ENCODE measurements around the gene C1QTNF12.

Gene C1QTNF12, protein sequence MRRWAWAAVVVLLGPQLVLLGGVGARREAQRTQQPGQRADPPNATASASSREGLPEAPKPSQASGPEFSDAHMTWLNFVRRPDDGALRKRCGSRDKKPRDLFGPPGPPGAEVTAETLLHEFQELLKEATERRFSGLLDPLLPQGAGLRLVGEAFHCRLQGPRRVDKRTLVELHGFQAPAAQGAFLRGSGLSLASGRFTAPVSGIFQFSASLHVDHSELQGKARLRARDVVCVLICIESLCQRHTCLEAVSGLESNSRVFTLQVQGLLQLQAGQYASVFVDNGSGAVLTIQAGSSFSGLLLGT

DNA sequence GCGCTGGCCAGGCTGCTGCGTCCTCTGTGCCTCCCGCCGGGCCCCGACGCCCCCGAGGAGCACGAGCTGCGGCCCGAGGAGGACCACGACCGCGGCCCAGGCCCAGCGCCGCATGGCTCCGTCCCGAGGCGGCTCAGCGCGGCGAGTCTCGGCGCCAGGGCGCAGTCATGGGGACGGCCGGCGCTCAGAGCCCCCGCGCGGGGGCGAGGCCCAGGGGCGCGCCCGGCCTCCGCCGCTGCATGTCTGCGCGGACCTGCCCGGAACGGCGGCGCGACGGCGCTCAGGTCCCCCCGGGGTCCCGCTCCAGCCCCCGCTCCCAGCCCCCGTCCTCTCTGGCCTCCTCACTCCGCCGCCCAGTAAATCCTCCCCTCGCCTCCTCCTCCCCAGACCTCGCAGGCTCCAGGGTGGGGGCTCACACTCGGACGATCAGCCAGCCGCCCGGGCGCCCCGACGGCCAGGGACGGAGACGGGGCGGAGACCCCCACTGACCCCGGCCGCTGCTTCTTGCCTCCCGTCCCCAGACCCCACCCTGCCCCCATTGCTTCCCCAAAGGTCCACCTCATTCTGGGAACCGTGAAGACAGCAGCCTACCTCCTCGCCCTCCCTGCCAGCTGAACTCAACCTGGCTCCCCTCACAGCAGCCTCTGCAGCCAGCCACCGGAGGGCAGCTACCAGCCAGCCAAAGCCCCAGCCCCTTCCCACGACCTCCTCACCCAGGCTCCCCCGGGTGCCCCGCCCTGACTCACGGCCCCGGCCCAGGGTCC lies at the start of gene C1QTNF12:
Gene C1QTNF12, minus strand, starts transcription at position 146 of the 764 bp plus-strand sequence. Its CDS starts 32 bp downstream, at position 114.
- TF ChIP-seq, protein P1, sequence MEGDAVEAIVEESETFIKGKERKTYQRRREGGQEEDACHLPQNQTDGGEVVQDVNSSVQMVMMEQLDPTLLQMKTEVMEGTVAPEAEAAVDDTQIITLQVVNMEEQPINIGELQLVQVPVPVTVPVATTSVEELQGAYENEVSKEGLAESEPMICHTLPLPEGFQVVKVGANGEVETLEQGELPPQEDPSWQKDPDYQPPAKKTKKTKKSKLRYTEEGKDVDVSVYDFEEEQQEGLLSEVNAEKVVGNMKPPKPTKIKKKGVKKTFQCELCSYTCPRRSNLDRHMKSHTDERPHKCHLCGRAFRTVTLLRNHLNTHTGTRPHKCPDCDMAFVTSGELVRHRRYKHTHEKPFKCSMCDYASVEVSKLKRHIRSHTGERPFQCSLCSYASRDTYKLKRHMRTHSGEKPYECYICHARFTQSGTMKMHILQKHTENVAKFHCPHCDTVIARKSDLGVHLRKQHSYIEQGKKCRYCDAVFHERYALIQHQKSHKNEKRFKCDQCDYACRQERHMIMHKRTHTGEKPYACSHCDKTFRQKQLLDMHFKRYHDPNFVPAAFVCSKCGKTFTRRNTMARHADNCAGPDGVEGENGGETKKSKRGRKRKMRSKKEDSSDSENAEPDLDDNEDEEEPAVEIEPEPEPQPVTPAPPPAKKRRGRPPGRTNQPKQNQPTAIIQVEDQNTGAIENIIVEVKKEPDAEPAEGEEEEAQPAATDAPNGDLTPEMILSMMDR (conservative IDR thresholded peaks at IDR 0.05), result no peak
- H3K27ac ChIP-seq, result no peak within 1 kb of the TSS

DNA sequence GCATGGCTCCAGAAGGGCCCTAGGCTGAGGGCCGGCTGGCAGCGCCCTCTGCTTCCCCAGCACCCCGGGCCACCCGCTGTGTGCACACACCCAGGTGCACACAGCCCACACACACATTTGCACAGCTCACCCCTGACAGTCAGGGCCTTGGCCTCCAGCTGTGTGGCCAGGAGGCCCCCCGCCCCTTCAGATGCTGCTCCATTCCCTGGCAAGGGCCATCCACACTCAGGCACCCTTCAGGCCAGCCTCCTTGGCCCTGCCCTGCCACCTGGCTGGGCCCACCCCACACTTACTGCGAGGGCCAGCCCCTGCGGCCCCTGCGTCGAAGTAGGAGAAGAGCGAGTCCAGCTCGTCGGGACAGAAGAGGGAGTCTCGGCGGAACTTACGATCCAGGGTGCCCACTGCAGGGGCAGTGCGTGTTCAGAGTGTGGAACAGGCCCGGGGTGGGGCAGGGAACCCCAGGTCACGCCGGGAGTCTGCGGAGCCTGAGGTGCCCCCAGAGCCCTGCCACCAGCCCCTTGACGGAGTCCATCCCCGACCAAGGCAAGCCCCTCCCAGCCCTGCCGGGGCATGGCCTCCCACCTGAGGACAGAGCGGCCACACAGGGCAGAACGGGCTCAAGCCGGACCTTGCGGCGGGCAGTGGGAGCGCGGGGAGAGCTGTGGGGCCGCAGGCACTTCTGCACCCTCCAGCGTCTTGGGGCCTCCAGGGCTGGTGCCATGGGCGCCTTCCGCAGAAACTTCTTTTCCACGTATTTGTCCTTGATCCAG lies 48.8 kb upstream of the C1QTNF12 start:
- TF ChIP-seq, protein P1 (conservative IDR thresholded peaks at IDR 0.05), result no peak
- no peak overlapping the region for H3K27ac ChIP-seq

DNA sequence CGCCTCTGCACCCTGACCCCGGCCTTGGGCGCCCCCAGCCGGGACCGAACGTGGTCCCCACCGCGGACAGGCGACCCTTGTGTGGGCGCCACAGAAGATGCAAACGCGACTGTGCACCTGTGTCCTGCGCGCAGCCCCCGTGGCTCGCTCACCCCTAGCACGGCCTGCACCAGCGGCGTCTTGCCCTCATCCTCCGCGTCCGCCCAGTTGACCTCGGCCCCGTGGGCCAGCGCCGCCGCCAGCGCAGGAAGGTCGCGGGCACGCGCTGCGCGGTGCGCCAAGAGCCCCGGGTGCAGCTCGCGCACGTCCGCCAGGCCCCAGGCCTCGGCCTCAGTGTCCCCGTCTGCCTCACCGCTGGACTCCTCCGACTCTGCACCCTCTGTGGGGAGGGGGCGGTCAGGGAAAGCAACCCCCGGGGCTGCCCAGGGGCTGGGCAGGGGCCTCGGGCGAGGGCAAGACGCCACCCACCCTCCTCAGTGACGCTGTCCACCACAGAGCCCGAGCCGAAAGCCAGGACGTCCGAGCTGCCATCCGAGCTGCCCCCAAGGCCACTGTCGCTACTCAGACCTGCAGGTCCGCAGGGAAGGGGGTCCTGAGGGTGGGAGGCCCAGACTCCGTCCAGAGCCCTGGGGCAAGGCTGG lies 47.8 kb upstream of the C1QTNF12 start:
- TF ChIP-seq, protein P1 (conservative IDR thresholded peaks at IDR 0.05), result no peak
- no peak overlapping the region for H3K27ac ChIP-seq

DNA sequence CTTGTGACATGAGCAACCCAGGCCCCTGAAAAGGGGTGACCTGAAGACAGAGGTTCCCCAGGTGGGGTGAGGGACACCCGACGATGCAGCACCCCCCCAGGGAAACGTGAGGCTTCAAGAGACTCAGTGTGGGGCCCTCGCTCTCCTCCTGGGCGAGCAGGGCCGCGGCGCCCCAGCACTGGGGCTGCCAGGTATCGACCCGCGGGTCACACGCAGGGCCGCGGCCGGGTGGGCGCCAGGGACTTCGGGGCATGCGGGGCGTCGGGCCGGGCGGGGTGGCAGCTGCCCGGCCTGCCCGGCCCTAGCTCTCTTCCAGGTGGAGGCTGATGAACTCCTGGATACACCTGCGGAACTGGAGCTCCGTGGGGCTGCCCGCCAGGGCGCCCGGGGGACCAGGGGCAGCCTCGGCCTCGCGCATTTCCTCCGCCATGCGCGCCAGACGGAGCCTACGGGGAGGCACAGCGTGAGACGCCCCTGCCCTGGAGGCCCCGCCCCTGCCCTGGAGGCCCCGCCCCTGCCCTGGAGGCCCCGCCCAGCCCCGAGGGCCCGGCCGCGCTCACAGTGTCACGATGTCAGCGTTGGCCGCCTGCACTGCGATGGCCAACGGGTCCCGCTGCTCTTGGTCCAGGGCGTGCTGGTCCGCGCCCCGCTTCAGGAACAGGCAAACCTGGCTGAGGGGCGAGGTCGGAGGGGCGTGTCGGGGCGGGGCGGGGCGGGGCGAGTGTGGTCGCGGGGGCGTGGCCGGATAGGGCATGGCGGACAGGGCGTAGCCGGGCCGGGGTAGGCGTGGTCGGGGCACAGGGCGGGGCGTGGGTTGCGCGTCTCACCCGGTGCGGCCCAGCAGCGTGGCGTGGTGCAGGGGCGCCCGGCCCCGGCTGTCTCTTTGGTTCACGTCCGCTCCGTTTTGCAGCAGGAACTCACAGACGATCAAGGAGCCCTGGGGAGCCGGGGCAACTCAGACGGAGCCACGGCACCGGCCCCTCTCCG lies 47.0 kb upstream of the C1QTNF12 start:
- no peak overlapping the region for H3K27ac ChIP-seq
- TF ChIP-seq, protein P1 (conservative IDR thresholded peaks at IDR 0.05), result no peak

DNA sequence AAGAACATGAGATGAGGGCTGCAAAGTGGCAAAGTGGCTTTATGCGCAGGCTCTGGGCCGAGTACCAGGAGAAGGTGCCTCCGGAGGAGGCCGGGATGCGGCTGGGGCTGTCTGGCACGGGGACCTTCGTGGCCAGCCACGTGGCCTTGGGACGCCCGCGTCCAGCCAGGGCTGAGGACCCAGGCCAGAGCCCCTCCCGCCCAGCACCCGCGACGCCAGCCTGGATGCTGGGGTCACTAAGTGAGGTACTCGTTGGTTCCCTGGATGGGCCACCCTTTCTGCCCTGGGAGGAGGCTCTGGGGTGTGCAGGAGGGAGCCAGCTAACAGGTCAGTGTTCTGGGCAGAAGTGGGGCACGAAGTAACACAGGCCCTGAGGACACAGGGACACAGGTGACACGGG lies 46.3 kb upstream of the C1QTNF12 start:
- TF ChIP-seq, protein P1 (conservative IDR thresholded peaks at IDR 0.05), result no peak
- no peak overlapping the region for H3K27ac ChIP-seq

DNA sequence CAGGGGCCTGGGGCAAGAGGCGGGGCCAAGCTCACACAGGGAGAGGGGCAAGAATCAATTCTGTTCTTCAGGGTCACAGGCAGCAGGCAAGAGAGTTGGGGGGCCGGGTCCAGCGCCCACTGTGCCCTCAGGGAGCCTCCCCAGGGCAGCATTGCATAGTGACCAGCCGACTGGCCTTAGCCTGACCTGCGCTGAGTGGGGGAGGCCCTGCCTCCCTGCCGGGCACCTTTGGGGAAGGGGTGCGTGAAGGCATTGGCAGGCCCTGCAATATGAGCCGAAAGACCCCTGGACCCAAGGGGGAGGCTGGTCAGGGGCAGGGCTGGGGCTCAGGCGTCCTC lies 45.9 kb upstream of the C1QTNF12 start:
- TF ChIP-seq, protein P1 (conservative IDR thresholded peaks at IDR 0.05), result no peak
- H3K27ac ChIP-seq, result no peak overlapping the region; the same call in 1 of the 2 replicates
